ENCODE data around the gene SPEG.

Gene SPEG

GRCh38 chr2:219538504-219538951 is 103.9 kb downstream of the SPEG start:
- DNase-seq: no peak

- DNase-seq: no peak
These were observed 104.5 kb downstream of the SPEG start for GRCh38 chr2:219538956-219539788.

- no peak for DNase-seq
These were observed 105.5 kb downstream of the SPEG start for GRCh38 chr2:219539926-219540678.

- DNase-seq: no peak
These were observed 106.3 kb downstream of the SPEG start for GRCh38 chr2:219540784-219541504.

GRCh38 chr2:219541611-219542180 is 107.1 kb downstream of the SPEG start:
- peak; percentile 45 for DNase-seq

GRCh38 chr2:219542931-219543595 is 108.4 kb downstream of the SPEG start:
- DNase-seq: no peak

GRCh38 chr2:219543596-219544358 is 109.1 kb downstream of the SPEG start, which contains the start of the genes CHPF and TMEM198:
CHPF (minus strand) TSS chr2:219543809; CDS start chr2:219543538, 271 bp downstream.
TMEM198 (plus strand) TSS chr2:219544028; CDS start chr2:219544728, 700 bp downstream.
- DNase-seq: peak; percentile 97

GRCh38 chr2:219544567-219544966 is 109.9 kb downstream of the SPEG start:
- DNase-seq: no peak

GRCh38 chr2:219545295-219545942 is 110.8 kb downstream of the SPEG start:
- no peak for DNase-seq

- no peak for DNase-seq
These were observed 111.3 kb downstream of the SPEG start for GRCh38 chr2:219545943-219546352.

- DNase-seq: no peak
These were observed 113.0 kb downstream of the SPEG start for GRCh38 chr2:219547621-219548020.
